GM18526 (cell line): Measurements from ENCODE around the gene ASB1.

Experiments used
- POLR2A ChIP-seq: IDR thresholded peaks from 3 replicates; pipeline ENCODE4 v1.6.1; 2011; ENCODE audit not compliant: insufficient read length; ENCODE audit errors: extremely low read depth

The ASB1 gene

GRCh38 chr2:238487134-238487533 lies 60.4 kb downstream of the ASB1 start:
- TF ChIP-seq POLR2A: no peak

DNA sequence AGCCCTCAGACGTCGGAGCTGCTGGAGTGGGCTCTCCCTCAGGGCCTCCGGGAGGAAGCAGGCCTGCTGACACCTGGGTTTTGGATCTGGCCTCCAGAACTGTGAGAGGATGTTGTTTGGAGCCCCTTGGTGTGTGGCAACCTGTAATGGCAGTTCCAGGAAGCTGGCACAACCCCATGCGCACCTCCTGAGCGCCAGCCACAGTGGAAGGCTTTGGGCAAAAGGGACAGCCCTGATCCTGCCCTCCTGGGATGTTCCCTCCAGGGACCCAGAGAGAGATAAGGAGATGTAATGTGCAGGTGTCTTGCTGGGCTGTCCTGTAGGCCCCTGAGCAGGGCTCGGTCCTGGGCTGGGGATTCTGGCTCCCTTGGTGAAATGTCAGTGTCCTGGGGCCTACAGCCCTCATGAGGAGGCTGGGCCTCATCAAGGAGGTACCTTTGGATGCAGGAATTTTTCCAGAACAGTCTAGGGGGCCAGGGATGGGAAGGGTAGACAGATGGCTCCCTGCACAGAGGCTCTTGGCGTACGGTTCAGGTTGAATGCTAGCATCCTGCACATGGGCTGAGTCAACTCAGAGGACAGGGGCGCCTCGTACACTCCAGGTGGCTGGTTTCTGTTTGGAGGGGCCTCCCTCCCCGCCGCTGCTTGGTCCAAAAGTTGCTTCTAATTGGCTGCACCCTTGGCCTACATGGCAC lies 61.1 kb downstream of the ASB1 start:
- TF ChIP-seq POLR2A: no peak

- no peak for TF ChIP-seq POLR2A
Measured at GRCh38 chr2:238488347-238488826, 61.7 kb downstream of the ASB1 start.

DNA sequence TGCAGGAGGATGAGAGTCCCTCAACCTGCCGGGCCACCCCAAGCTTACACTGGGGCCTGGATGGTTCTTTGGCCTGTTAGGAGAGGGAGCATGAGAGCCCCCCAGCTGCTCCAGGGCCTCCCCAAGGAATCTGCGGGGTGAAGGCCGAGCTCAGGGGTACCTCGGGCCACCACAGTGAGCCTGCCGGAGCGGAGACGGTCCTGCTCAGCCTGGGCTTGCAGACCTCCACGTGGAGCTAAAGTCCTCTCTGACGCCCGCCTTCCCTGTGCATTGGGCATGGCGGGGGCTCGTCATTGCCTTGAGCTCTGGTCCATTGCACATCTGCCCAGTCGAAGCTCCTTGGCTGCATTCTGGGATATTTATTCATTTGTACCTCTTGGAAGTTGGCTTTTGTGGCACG lies 62.7 kb downstream of the ASB1 start:
- TF ChIP-seq POLR2A: no peak

DNA sequence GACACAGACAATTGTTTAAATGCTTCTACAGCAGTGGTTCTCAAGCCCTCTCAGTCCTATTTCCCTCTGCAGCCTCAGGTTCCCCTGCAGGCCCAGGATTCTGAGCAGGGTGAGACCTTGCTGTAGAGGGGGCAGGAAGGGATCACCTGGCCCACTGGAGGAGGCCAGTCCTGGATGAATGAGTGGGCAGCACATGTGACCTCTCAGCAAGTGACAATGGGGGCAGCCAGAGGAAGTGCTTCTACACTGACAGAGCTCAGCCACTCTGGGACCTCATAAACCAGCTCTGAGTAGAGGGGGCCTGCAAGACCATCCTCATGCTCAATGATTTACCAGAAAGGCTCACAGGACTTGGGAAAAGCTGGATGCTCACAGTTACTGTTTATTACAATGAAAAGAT lies 63.2 kb downstream of the ASB1 start:
- no peak for TF ChIP-seq POLR2A

DNA sequence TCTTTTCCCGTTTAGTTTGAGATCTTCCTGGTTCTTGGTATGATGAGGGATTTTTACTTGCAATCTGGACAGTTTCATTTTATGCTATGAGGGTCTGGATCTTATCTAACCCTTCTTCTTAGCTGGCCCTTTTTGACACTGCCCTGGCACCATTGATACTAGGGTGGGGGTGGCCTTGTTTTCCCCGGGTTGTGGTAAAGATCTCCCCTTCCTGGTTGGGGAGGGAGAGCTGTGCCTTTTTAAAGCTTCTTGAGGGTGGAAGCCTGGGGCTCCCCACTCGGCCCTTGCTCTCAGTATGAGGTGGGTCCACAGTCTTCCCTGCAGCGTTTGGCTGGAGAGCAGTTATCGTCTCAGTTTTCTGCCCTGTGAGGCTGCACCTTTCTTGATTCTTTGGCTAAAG lies 66.1 kb downstream of the ASB1 start:
- no peak for TF ChIP-seq POLR2A

- no peak for TF ChIP-seq POLR2A
Measured at GRCh38 chr2:238493411-238493810, 66.7 kb downstream of the ASB1 start.

DNA sequence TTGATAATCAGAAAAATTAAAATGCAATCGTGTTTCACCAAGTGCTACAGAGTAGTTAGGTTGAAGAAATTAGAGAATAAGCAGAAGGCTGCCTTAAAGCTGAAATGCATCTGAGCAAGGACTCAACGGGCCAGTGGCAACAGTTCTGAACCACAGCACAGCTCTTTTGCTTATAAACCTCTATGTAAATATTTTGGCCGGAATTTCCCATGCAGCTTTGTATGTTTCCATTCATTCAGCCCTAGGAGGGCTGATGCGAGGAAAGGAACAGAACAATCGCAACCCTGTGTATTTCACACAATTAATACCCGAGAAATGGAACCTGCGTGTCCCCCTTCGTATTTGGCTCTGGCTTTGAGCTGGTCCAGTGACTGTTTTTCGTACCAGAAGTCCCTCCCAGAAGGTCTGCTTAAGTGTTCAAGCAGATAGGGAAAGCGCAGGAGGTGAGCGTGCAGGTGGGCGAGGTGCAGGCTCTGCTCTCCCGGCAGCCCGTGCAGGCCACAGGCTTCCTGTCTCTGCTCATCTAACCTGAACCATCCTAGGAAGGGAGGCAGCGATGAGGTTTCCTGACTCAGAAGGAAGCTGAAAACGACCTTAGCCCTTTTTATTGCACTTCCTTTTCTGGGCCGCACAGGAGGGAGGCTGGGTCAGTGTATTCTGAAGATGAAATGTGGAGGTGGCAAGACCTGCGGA lies 67.3 kb downstream of the ASB1 start:
- TF ChIP-seq POLR2A: no peak

- TF ChIP-seq POLR2A: no peak
Measured at GRCh38 chr2:238494573-238494961, 67.8 kb downstream of the ASB1 start.

DNA sequence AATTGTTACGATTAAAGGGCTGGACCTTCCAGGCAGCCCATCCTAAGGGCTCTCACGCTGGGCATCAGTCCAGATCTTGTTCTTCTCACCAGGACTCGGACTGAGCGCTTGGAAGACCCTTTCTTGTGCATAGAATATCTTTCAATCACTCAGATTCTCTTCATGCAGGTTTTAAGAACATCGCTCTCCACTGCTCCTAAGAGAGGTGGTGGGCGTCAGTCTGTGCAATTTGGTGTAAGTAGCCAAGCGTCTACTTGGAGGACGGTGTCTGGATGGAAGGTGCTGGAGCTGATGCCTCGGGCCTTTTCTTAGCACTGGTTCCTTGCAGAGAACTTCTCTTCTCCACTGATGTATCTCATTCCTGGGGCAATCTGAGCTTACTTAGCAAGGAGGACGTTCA lies 68.7 kb downstream of the ASB1 start:
- TF ChIP-seq POLR2A: no peak

DNA sequence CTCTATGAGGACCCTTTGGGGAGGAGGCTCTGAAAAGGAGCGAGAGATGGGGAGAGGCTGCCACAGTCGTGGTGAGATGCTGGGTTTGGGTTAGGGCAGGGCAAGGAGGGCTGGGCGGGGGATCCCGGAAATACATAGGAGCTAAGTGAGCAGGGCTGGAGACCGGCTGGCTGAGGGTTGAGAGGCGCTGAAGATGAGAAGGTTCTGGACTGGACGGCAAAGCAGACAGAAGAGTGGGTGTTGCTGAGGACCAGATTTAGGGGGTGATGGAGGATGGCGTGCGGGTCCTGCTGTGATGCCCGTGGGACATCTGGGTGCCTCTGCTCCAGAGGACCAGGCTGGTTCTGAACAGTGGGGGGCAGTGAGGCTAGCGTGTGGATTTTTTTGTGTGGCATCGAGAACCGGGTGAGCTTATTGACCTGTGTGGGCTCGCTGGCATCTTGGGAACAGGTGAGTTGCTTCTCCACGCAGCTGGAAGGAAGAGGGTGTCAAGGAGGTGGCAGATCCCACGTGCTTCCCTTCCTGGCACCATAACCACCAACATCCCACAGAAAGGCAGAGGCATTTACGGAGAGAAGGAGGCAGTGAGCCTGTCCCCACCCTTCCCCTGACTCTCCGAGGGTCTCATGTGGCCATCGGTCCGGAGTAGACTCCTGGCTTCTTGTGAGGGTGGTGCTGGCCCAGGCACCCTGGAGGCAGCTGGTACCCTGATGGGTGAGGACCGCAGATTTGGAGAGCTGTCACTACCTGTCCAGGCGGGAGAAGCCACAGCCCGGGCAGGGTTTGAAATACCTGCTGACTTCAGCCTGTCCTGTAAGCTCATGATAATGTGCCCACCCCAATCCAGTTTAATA lies 70.3 kb downstream of the ASB1 start:
- no peak for TF ChIP-seq POLR2A

DNA sequence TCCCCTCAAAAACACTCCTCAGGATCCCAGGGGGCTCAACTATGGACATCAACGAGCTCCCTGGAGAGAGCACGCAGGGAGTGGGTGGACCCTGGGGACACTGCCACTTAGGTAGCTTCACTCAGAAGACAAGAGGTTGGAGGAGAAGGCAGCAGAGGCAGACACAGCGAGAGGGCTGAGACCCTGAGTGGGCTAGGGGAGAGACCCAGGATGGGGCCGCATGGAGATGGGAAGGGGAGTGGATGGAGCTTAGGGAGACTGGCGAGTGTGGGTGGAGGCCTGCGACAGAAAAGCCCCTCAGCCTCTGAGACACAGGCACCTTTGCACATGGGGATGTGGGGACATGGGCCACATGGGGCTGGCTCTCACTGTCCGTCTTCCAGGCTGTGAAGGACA lies 70.9 kb downstream of the ASB1 start:
- no peak for TF ChIP-seq POLR2A

DNA sequence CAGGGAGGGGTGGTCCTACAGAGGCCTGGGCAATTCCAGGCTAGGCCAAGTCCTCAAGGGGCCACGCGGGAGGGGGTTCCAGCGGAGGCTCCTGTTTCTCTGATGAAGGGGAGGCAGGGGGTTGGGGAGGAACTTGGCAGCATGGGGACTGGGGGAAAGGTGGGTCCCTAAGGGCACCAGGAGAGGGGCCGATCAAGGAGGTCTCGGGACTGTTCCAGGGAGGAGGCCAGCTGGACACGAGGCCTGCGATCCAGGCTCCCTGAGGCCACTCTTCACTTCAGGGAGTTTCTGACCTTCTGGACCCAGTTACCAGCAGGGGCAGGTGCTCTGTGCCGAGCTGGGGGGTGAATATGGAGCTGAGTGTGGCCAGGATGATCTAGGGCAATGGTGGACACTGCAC lies 71.5 kb downstream of the ASB1 start:
- TF ChIP-seq POLR2A: no peak

GRCh38 chr2:238498691-238499295 lies 72.1 kb downstream of the ASB1 start:
- no peak for TF ChIP-seq POLR2A
